ENCODE data around the gene ANAPC15. TPM values are rescaled to one million over a fixed set of nuclear protein-coding genes. Genes with fewer than 3 reads are reported as not detected.

The ANAPC15 gene
- total RNA-seq, 1 donor from 2014 or later, result 31.8 TPM

GRCh38 chr11:72085621-72086351 is 26.7 kb downstream of the ANAPC15 start:
- Histone ChIP-seq H3K36me3 (ENCODE audit: control insufficient read depth, insufficient read depth, low read length) (no peaks in the 10 kb centered on the region), H3K4me3 (ENCODE audit: low read depth, low read length) (no peak overlapping the region), H3K27me3 (ENCODE audit: control insufficient read depth, insufficient read depth, low read length) (no peaks in the 10 kb centered on the region)
- no peak for DNase-seq (ENCODE audit: low read depth)
- TF ChIP-seq, protein P1, sequence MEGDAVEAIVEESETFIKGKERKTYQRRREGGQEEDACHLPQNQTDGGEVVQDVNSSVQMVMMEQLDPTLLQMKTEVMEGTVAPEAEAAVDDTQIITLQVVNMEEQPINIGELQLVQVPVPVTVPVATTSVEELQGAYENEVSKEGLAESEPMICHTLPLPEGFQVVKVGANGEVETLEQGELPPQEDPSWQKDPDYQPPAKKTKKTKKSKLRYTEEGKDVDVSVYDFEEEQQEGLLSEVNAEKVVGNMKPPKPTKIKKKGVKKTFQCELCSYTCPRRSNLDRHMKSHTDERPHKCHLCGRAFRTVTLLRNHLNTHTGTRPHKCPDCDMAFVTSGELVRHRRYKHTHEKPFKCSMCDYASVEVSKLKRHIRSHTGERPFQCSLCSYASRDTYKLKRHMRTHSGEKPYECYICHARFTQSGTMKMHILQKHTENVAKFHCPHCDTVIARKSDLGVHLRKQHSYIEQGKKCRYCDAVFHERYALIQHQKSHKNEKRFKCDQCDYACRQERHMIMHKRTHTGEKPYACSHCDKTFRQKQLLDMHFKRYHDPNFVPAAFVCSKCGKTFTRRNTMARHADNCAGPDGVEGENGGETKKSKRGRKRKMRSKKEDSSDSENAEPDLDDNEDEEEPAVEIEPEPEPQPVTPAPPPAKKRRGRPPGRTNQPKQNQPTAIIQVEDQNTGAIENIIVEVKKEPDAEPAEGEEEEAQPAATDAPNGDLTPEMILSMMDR (IDR thresholded peaks at IDR 0.05; ENCODE audit: insufficient read depth, low read length, poor library complexity, severe bottlenecking), result no peak

GRCh38 chr11:72084965-72085364 is 27.5 kb downstream of the ANAPC15 start:
- Histone ChIP-seq H3K27me3 (ENCODE audit: control insufficient read depth, insufficient read depth, low read length) (no peaks in the 10 kb centered on the region), H3K4me3 (ENCODE audit: low read depth, low read length) (no peak overlapping the region), H3K36me3 (ENCODE audit: control insufficient read depth, insufficient read depth, low read length) (no peaks in the 10 kb centered on the region)
- TF ChIP-seq, protein P1 (IDR thresholded peaks at IDR 0.05; ENCODE audit: insufficient read depth, low read length, poor library complexity, severe bottlenecking), result no peak
- no peak for DNase-seq (ENCODE audit: low read depth)

DNA sequence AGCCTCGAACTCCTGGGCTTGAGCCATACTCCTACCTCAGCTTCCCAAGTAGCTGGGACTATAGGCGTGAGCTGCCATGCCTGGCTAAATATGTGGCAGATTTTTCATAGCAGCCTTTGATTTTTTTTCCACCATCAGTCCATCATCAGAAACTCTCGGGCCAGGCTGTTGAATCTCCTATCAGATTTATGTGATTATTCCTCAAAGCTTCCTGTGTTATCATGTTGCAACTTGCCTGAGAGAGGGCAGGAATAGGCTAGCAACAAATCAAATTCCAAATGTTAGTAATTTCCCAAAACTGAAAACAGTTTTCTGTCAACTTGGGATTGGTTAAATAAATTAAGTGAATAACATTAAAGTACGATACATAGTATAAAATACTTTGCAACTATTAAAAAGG is 28.4 kb downstream of the ANAPC15 start:
- TF ChIP-seq, protein P1 (IDR thresholded peaks at IDR 0.05; ENCODE audit: insufficient read depth, low read length, poor library complexity, severe bottlenecking), result no peak
- DNase-seq (ENCODE audit: low read depth), result no peak

GRCh38 chr11:72083414-72083813 is 29.1 kb downstream of the ANAPC15 start:
- Histone ChIP-seq H3K4me3 (ENCODE audit: low read depth, low read length) (no peak overlapping the region), H3K27me3 (ENCODE audit: control insufficient read depth, insufficient read depth, low read length) (no peaks in the 10 kb centered on the region), H3K36me3 (ENCODE audit: control insufficient read depth, insufficient read depth, low read length) (no peaks in the 10 kb centered on the region)
- TF ChIP-seq, protein P1 (IDR thresholded peaks at IDR 0.05; ENCODE audit: insufficient read depth, low read length, poor library complexity, severe bottlenecking), result no peak
- no peak for DNase-seq (ENCODE audit: low read depth)

More for the DNA sequence above, 28.4 kb downstream of the ANAPC15 start:
- Histone ChIP-seq H3K27me3 (ENCODE audit: control insufficient read depth, insufficient read depth, low read length) (no peaks in the 10 kb centered on the region), H3K4me3 (ENCODE audit: low read depth, low read length) (no peak overlapping the region), H3K36me3 (ENCODE audit: control insufficient read depth, insufficient read depth, low read length) (no peaks in the 10 kb centered on the region)

DNA sequence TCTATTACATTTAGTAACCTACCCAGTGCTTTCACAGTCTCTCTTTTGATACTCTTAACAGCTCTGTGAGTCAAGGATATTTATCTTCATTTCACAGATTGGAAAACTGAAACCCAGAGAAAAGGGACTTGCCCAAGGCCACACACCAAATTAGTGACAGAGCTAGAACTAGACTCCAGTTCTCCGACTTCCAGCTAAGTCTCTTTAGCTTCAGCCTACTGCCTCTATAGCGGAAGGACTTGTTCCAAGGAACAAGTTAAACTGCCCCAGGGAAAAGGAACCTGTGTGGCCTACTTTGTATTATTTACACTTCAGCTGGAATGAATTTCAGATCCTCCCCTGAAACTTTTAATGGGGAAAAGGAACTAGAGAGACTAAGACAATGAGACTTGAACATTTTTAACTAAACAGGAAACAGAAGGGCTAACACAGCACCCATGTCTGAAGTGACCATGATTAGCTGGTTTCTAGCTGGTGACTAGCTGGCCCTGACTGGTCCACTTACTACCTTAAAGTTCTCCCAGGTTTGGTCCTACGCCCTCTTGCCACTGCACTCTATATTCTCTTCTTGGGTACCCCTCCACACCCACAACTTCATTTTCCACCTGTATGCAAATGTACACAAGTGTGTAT is 30.6 kb downstream of the ANAPC15 start:
- no peaks in the 10 kb centered on the region for H3K36me3 ChIP-seq (ENCODE audit: control insufficient read depth, insufficient read depth, low read length)
- no peaks in the 10 kb centered on the region for H3K27me3 ChIP-seq (ENCODE audit: control insufficient read depth, insufficient read depth, low read length)
- H3K4me3 ChIP-seq (ENCODE audit: low read depth, low read length), result no peak overlapping the region
- no peak for DNase-seq (ENCODE audit: low read depth)
- TF ChIP-seq, protein P1 (IDR thresholded peaks at IDR 0.05; ENCODE audit: insufficient read depth, low read length, poor library complexity, severe bottlenecking), result no peak
